Measurements from ENCODE around the gene LCN12. TPM values are rescaled to one million over a fixed set of nuclear protein-coding genes. Genes with fewer than 3 reads are reported as not detected.

Gene LCN12
- polyA plus RNA-seq, 1 of the 3 experiments (the other 2 are of a cell fraction), result 0.87 TPM

DNA sequence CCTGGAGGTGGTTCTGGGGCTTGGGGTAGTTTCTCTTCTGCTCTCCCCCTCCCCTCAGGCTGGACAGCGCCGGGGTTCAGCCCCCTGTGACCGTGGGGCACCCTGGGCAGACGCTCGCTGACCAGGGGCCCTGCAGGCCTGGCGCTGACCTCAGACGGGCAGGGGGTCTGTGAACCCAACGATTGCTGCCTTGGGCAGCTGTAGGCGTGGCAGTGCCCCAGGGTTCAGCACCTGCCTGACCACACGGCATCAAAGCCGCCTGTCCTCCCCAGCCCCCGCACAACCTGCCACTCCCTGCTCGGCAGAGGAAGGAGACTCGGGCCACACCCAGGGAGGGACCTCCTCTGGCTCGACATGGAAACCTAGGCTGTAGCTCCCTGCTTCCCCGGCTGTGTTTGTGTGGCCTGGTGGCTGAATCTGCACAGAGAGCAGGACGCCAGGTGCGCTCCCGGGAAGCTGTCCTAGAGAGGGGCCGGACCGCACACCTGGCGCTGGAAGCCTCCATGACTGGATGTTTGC, 12.2 kb downstream of the LCN12 start (continued):
- TF ChIP-seq RXRA (IDR thresholded peaks at IDR 0.05; ENCODE audit: borderline replicate concordance, low read depth) (no peak), TCF12 (IDR thresholded peaks at IDR 0.05) (no peak), POLR2AphosphoS5 (IDR thresholded peaks at IDR 0.05; ENCODE audit: low read depth, low read length) (no peak), JUND (IDR thresholded peaks at IDR 0.05) (no peak), FOSL2 (IDR thresholded peaks at IDR 0.05; ENCODE audit: borderline replicate concordance, low read depth) (no peak), EP300 (IDR thresholded peaks at IDR 0.05; ENCODE audit: borderline replicate concordance in 1 of 2, low read depth in 1 of 2, low read length in 1 of 2) (no peak), ELF1 (IDR thresholded peaks at IDR 0.05) (no peak)
- TF ChIP-seq, protein P1, sequence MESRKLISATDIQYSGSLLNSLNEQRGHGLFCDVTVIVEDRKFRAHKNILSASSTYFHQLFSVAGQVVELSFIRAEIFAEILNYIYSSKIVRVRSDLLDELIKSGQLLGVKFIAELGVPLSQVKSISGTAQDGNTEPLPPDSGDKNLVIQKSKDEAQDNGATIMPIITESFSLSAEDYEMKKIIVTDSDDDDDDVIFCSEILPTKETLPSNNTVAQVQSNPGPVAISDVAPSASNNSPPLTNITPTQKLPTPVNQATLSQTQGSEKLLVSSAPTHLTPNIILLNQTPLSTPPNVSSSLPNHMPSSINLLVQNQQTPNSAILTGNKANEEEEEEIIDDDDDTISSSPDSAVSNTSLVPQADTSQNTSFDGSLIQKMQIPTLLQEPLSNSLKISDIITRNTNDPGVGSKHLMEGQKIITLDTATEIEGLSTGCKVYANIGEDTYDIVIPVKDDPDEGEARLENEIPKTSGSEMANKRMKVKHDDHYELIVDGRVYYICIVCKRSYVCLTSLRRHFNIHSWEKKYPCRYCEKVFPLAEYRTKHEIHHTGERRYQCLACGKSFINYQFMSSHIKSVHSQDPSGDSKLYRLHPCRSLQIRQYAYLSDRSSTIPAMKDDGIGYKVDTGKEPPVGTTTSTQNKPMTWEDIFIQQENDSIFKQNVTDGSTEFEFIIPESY (IDR thresholded peaks at IDR 0.05; ENCODE audit: borderline replicate concordance, low read depth), result no peak
- TF ChIP-seq, protein P2, sequence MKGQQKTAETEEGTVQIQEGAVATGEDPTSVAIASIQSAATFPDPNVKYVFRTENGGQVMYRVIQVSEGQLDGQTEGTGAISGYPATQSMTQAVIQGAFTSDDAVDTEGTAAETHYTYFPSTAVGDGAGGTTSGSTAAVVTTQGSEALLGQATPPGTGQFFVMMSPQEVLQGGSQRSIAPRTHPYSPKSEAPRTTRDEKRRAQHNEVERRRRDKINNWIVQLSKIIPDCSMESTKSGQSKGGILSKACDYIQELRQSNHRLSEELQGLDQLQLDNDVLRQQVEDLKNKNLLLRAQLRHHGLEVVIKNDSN (IDR thresholded peaks at IDR 0.05; ENCODE audit: borderline replicate concordance, low read depth), result no peak
- TF ChIP-seq, protein P3, sequence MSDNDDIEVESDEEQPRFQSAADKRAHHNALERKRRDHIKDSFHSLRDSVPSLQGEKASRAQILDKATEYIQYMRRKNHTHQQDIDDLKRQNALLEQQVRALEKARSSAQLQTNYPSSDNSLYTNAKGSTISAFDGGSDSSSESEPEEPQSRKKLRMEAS (IDR thresholded peaks at IDR 0.05; ENCODE audit: low read depth), result no peak

DNA sequence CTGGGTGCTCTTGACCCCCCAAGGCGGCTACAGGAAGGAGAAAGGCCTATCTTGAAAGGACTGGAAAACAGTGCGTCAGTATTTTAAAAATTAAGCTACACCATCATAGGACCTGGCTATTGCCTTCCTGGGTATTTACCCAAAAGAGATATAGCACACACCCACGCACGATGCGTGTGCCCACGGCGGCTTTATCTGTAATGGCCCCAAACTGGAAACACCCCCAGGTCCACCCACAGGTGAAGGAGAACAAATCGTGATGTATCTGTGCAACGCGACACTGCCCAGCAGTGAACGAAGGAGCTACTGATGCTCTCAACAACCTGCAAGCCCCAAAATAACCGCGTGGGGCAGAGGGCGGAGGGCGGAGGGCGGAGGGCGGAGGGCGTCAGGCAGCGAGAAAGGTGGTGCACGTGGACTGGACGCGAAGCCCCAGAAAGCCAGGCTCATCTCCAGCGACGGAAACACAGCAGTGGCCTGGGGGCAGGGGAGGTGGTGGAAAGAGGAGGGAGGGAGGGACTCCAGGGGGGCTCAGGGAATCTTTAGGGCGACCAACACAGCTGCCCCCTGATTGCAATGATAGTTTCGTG, 12.9 kb downstream of the LCN12 start:
- H3K4me2 ChIP-seq, result no peak overlapping the region

More for the DNA sequence above, 12.9 kb downstream of the LCN12 start:
- TF ChIP-seq, protein P4, sequence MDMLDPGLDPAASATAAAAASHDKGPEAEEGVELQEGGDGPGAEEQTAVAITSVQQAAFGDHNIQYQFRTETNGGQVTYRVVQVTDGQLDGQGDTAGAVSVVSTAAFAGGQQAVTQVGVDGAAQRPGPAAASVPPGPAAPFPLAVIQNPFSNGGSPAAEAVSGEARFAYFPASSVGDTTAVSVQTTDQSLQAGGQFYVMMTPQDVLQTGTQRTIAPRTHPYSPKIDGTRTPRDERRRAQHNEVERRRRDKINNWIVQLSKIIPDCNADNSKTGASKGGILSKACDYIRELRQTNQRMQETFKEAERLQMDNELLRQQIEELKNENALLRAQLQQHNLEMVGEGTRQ (IDR thresholded peaks at IDR 0.05; ENCODE audit: borderline replicate concordance, low read depth, low read length), result no peak
- TF ChIP-seq MEF2A (IDR thresholded peaks at IDR 0.05; ENCODE audit: borderline replicate concordance, low read depth) (no peak), TEAD4 (IDR thresholded peaks at IDR 0.05; ENCODE audit: borderline replicate concordance, insufficient read depth) (no peak), CHD2 (IDR thresholded peaks at IDR 0.05; ENCODE audit: low read length, partially characterized antibody) (no peak), MXI1 (IDR thresholded peaks at IDR 0.05; ENCODE audit: low read depth, low read length) (no peak), TCF12 (IDR thresholded peaks at IDR 0.05) (no peak), NRF1 (IDR thresholded peaks at IDR 0.05; ENCODE audit: low read depth, low read length) (no peak), SMC3 (IDR thresholded peaks at IDR 0.05; ENCODE audit: low read depth, low read length) (no peak), FOXJ3 (CRISPR knock-in tag; IDR thresholded peaks at IDR 0.05) (no peak), JUND (IDR thresholded peaks at IDR 0.05) (no peak)
- TF ChIP-seq, protein P5, sequence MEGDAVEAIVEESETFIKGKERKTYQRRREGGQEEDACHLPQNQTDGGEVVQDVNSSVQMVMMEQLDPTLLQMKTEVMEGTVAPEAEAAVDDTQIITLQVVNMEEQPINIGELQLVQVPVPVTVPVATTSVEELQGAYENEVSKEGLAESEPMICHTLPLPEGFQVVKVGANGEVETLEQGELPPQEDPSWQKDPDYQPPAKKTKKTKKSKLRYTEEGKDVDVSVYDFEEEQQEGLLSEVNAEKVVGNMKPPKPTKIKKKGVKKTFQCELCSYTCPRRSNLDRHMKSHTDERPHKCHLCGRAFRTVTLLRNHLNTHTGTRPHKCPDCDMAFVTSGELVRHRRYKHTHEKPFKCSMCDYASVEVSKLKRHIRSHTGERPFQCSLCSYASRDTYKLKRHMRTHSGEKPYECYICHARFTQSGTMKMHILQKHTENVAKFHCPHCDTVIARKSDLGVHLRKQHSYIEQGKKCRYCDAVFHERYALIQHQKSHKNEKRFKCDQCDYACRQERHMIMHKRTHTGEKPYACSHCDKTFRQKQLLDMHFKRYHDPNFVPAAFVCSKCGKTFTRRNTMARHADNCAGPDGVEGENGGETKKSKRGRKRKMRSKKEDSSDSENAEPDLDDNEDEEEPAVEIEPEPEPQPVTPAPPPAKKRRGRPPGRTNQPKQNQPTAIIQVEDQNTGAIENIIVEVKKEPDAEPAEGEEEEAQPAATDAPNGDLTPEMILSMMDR (IDR thresholded peaks at IDR 0.05), result no peak
- TF ChIP-seq, protein P3 (IDR thresholded peaks at IDR 0.05; ENCODE audit: low read depth), result no peak
- no peak overlapping the region for H3K4me3 ChIP-seq (ENCODE audit: low read depth in 2 of 2, low read length in 1 of 2)
- no peak overlapping the region for H2AFZ ChIP-seq (ENCODE audit: low read depth)
- H3K4me1 ChIP-seq (ENCODE audit: control insufficient read depth in 1 of 2, insufficient read depth in 2 of 2, low read depth in 1 of 2, low read length in 1 of 2), result peaks cover 0 to 8% of the 10 kb centered on the region in 2 experiments; a peak in 1 of 4 replicates
- no peak for DNase-seq
- WGBS (ENCODE audit: low lambda C conversion rate), result 81% methylated on average over 24 of the region's 26 CpGs
- H3K79me2 ChIP-seq (ENCODE audit: insufficient read depth), result no peaks in the 10 kb centered on the region
- CTCF ChIA-PET, result interaction anchor here (0.6 to 1.9 kb wide), 6 partner anchors 9 to 173 kb away, joined by 3 to 7 read pairs (median 4); partner anchors contain the start of gene PTGDS
- H3K9me3 ChIP-seq, result no peaks in the 10 kb centered on the region
- H3K9ac ChIP-seq, result no peak overlapping the region
- no peaks in the 10 kb centered on the region for H3K9me2 ChIP-seq
- H4K20me1 ChIP-seq (ENCODE audit: insufficient read depth), result no peaks in the 10 kb centered on the region
- no peaks in the 10 kb centered on the region for H3F3A ChIP-seq (replicated peaks; ENCODE audit: insufficient read depth)
- no peaks in the 10 kb centered on the region for H3K27me3 ChIP-seq (ENCODE audit: insufficient read depth)
- no peaks in the 10 kb centered on the region for H3K36me3 ChIP-seq (replicated peaks in 1 of 2; ENCODE audit: control insufficient read depth in 1 of 2, insufficient read depth in 2 of 2, low read length in 1 of 2)
- no peak overlapping the region for H3K27ac ChIP-seq (ENCODE audit: low read depth in 2 of 2, low read length in 1 of 2)
- POLR2A ChIA-PET, result no interaction called here

Measured in SK-N-SH (cell line).